Liver (tissue), 3 donors: ENCODE results near the gene FCRL5.

Source experiments
- CTCF ChIP-seq: fragments of 150-350 bp; IDR thresholded peaks from 2 replicates; pipeline ENCODE4 v1.5.1; 2017; ENCODE audit warnings: improper control_type of control experiment, low read depth, low read length; ENCODE audit not compliant: missing input control
- JUND ChIP-seq, 2 donors: IDR thresholded peaks; 2 replicates each; pipeline ENCODE4 v1.6.1; 2016; ENCODE audit warnings: antibody characterized with exemption in 2 of 2
- TAF1 ChIP-seq: conservative IDR thresholded peaks from 2 replicates; pipeline ENCODE4 v1.6.1; 2016; ENCODE audit warnings: antibody characterized with exemption, mild to moderate bottlenecking
- donor health status: healthy.
- donor health status: healthy.

DNA sequence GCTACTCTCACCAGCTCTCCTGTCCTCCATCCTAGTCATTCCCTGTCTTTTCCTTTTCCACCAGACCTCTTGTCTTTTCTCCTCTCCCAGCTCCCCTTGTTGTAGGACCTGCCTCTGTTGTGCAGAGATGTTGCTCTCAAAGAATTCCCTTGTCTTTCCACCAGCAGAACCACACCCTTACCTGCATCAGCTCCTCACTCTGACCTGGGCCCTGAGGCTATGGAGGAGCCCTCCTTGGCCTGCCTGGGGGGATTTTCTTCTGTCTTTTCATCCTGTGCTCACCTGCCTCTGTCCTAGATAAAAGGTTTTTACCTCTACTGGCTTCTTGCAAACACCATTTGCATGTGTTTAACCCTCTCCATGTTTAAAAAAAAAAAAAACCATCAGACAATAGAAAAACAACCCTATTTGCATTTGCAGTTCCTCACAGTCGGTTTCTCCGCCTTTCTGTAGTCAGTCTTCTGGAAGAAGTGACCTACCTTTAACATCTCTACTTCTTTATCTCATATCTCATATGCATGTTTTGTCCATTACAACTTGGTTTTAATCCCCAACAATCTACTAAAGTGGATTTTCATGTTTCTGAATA lies 12.1 kb downstream of the FCRL5 start:
- TF ChIP-seq CTCF = no peak
- no peak for TF ChIP-seq JUND (IDR thresholded peaks at IDR 0.05)
- TF ChIP-seq TAF1 = no peak
